HEK293 (cell line): ENCODE measurements around the gene RAB40AL.

Source experiments
- KLF16 ChIP-seq: fragments of 450-650 bp; formaldehyde crosslinking; IDR thresholded peaks from 2 replicates; pipeline ENCODE4 v1.5.1; 2017; ENCODE audit warnings: missing biosample characterization, missing genetic modification characterization
- KLF9 ChIP-seq: fragments of 450-650 bp; formaldehyde crosslinking; IDR thresholded peaks from 2 replicates; pipeline ENCODE4 v1.5.1; 2016; ENCODE audit warnings: missing biosample characterization, missing genetic modification characterization, low read depth
- TCF7L2 ChIP-seq: IDR thresholded peaks from 2 replicates; pipeline ENCODE4 v1.6.1; 2011; ENCODE audit warnings: low read depth, mild to moderate bottlenecking, inconsistent platforms, low read length, moderate library complexity, borderline replicate concordance
- YY1 ChIP-seq: fragments of 450-650 bp; formaldehyde crosslinking; IDR thresholded peaks from 2 replicates; pipeline ENCODE4 v1.5.1; 2018; ENCODE audit warnings: missing biosample characterization, missing genetic modification characterization
- ZNF114 ChIP-seq: fragments of 450-650 bp; formaldehyde crosslinking; IDR thresholded peaks from 2 replicates; pipeline ENCODE4 v1.5.0; 2017; ENCODE audit warnings: missing biosample characterization, missing genetic modification characterization
- ZNF704 ChIP-seq: fragments of 450-650 bp; formaldehyde crosslinking; IDR thresholded peaks from 2 replicates; pipeline ENCODE4 v1.5.1; 2016; ENCODE audit warnings: missing biosample characterization, missing genetic modification characterization

GRCh38 chrX:102983205-102983604, 46.1 kb downstream of the RAB40AL start:
- TF ChIP-seq ZNF114 (tag by site-specific recombination): no peak
- TF ChIP-seq ZNF704 (tag by site-specific recombination): no peak
- TF ChIP-seq YY1 (tag by site-specific recombination): no peak
- TF ChIP-seq TCF7L2: no peak
- no peak for TF ChIP-seq KLF9 (tag by site-specific recombination)
- no peak for TF ChIP-seq KLF16 (tag by site-specific recombination)
